Trophoblast cell (in vitro differentiated cells and primary cell): ENCODE data around the gene MIA2.
"Not testable (repeated sequence)": the region's sequence is repeated elsewhere in the genome, so short reads cannot be mapped to it uniquely, and the experiment has no call there.

Experiments used
- DNase-seq, 2 donors: peaks; one replicate each; pipeline ENCODE4 v3.0.0-alpha.2; 2016
- H2AFZ ChIP-seq: 2 replicates; pipeline ENCODE4 v1.6.1; 2013; ENCODE audit warnings: low read length, moderate library complexity, mild to moderate bottlenecking; ENCODE audit not compliant: insufficient read depth, poor library complexity
- H2AK5ac ChIP-seq: 2 replicates; pipeline ENCODE4 v1.6.1; 2013; ENCODE audit warnings: mild to moderate bottlenecking, low read length
- H2BK120ac ChIP-seq: 2 replicates; pipeline ENCODE4 v1.6.1; 2013; ENCODE audit warnings: low read length, mild to moderate bottlenecking, moderate library complexity; ENCODE audit not compliant: insufficient read depth, poor library complexity
- H2BK12ac ChIP-seq: 2 replicates; pipeline ENCODE4 v1.6.1; 2013; ENCODE audit warnings: mild to moderate bottlenecking, low read length, moderate library complexity
- H2BK5ac ChIP-seq: 2 replicates; pipeline ENCODE4 v1.6.1; 2013; ENCODE audit warnings: low read length, low read depth, moderate library complexity, mild to moderate bottlenecking; ENCODE audit not compliant: poor library complexity
- H3K14ac ChIP-seq: 2 replicates; pipeline ENCODE4 v1.6.1; 2013; ENCODE audit warnings: mild to moderate bottlenecking, low read length
- H3K18ac ChIP-seq: 2 replicates; pipeline ENCODE4 v1.6.1; 2013; ENCODE audit warnings: mild to moderate bottlenecking, low read length
- H3K23ac ChIP-seq: 2 replicates; pipeline ENCODE4 v1.6.1; 2013; ENCODE audit warnings: low read length
- H3K27ac ChIP-seq: 2 replicates; pipeline ENCODE4 v1.5.1; 2013; ENCODE audit warnings: low read depth, mild to moderate bottlenecking, inconsistent platforms, low read length, moderate library complexity
- H3K27me3 ChIP-seq: 2 replicates; pipeline ENCODE4 v1.6.1; 2013; ENCODE audit warnings: inconsistent platforms, mild to moderate bottlenecking, low read length, moderate library complexity; ENCODE audit not compliant: insufficient read depth
- H3K36me3 ChIP-seq, 2 experiments: 1 replicate in 1 of 2; 2 replicates in 1 of 2; pipeline ENCODE4 v1.6.1; 2013; ENCODE audit warnings: low read length in 2 of 2, mild to moderate bottlenecking in 2 of 2, moderate library complexity in 1 of 2; ENCODE audit not compliant: insufficient read depth in 2 of 2, control insufficient read depth in 1 of 2
- H3K4ac ChIP-seq: 2 replicates; pipeline ENCODE4 v1.6.1; 2013; ENCODE audit warnings: low read depth, mild to moderate bottlenecking, low read length, moderate library complexity
- H3K4me1 ChIP-seq, 2 experiments: 1 replicate in 1 of 2; 2 replicates in 1 of 2; pipeline ENCODE4 v1.6.1; 2013; ENCODE audit warnings: low read length in 2 of 2, mild to moderate bottlenecking in 2 of 2, moderate library complexity in 1 of 2; ENCODE audit not compliant: insufficient read depth in 2 of 2, control insufficient read depth in 1 of 2
- H3K4me2 ChIP-seq: 2 replicates; pipeline ENCODE4 v1.6.1; 2013; ENCODE audit warnings: inconsistent platforms, mild to moderate bottlenecking, low read length, moderate library complexity
- H3K4me3 ChIP-seq: 2 replicates; pipeline ENCODE4 v1.5.1; 2013; ENCODE audit warnings: mild to moderate bottlenecking, low read depth, low read length, inconsistent platforms
- H3K79me1 ChIP-seq: one replicate; pipeline ENCODE4 v1.6.1; 2013; ENCODE audit warnings: low read length
- H3K79me2 ChIP-seq: 2 replicates; pipeline ENCODE4 v1.6.1; 2013; ENCODE audit warnings: low read length, mild to moderate bottlenecking; ENCODE audit not compliant: control insufficient read depth, insufficient read depth, poor library complexity
- H3K9ac ChIP-seq: 2 replicates; pipeline ENCODE4 v1.6.1; 2013; ENCODE audit warnings: mild to moderate bottlenecking, low read length
- H3K9me3 ChIP-seq: 2 replicates; pipeline ENCODE4 v1.6.1; 2013; ENCODE audit warnings: low read depth, mild to moderate bottlenecking, control low read depth, inconsistent platforms, low read length; ENCODE audit not compliant: insufficient read depth
- H4K12ac ChIP-seq: 2 replicates; pipeline ENCODE4 v1.6.1; 2013; ENCODE audit warnings: low read depth, mild to moderate bottlenecking, low read length, moderate library complexity
- H4K8ac ChIP-seq: 2 replicates; pipeline ENCODE4 v1.6.1; 2013; ENCODE audit warnings: low read depth, mild to moderate bottlenecking, low read length, moderate library complexity
- H4K91ac ChIP-seq: one replicate; pipeline ENCODE4 v1.6.1; 2013; ENCODE audit warnings: low read depth, mild to moderate bottlenecking, low read length, moderate library complexity
- WGBS: extraction: QIAGEN DNeasy Blood & Tissue Kit; methylation state at CpG from one replicate; pipeline ENCODE4 v1.1.7; 2013; ENCODE audit warnings: missing lambda C conversion rate; ENCODE audit not compliant: insufficient read length, insufficient coverage; ENCODE audit errors: extremely low coverage; 5-methylcytosine and 5-hydroxymethylcytosine counted together

Gene MIA2

DNA sequence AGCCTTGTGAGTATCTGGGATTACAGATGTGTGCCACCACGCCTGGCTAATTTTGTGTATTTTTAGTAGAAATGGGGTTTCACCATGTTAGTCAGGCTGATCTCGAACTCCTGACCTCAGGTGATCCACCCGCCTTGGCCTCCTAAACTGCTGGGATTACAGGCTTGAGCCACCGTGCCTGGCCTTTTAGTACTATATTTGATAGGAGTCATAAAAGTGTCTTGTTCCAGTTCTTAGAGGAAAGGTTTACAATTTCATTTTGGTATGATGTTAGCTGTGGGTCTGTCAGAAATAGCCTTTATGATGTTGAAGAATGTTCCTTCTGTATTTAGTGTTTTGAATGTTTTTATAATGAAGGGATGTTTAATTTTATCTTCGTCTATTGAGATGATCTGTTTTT is 127.8 kb downstream of the MIA2 start:
- not testable (repeated sequence) for H2BK12ac ChIP-seq
- WGBS: no CpG with 5 or more reads among the region's 5 CpGs

DNA sequence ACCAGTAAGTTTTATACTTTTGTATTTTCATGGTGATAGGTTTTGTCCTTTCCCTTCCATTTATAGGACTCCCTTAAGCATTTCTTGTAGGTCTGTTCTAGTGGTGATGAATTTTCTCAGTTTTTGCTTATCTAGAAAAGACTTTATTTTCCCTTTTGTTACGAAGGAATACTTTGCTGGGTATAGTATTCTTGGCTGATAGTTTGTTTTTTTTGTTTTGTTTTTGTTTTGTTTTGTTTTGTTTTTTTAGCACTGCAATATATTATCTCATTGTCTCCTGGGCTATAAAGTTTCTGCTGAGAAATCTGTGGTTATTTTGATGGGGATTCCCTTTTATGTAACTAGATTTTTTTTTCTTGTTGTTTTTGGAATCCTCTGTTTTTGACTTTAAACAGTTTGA is 130.8 kb downstream of the MIA2 start:
- Histone ChIP-seq H2BK12ac (no peak overlapping the region), H2AK5ac (no peak overlapping the region), H4K8ac (no peak overlapping the region), H3K23ac (no peak overlapping the region), H3K18ac (no peak overlapping the region), H3K79me2 (no peaks in the 10 kb centered on the region), H3K79me1 (peaks cover 4% of the 10 kb centered on the region), H2BK5ac (no peak overlapping the region), H3K36me3 (peaks cover 0 to under 1% of the 10 kb centered on the region in 2 experiments), H3K4me2 (no peak overlapping the region), H3K4me3 (no peak overlapping the region), H2AFZ (no peak overlapping the region), H3K9me3 (no peaks in the 10 kb centered on the region), H3K9ac (no peak overlapping the region), H3K4me1 (peaks cover 7 to 8% of the 10 kb centered on the region in 2 experiments), H3K14ac (no peak overlapping the region), H3K27me3 (no peaks in the 10 kb centered on the region), H3K27ac (no peak overlapping the region), H3K4ac (no peak overlapping the region), H2BK120ac (no peak overlapping the region), H4K12ac (no peak overlapping the region), H4K91ac (no peak overlapping the region)
- WGBS: no CpG with 5 or more reads among the region's 1 CpG
- no peak for DNase-seq

More for the DNA sequence above, 127.8 kb downstream of the MIA2 start:
- H2AFZ ChIP-seq, H3K36me3 ChIP-seq, H3K27me3 ChIP-seq, H3K4me1 ChIP-seq, H3K4ac ChIP-seq, H3K27ac ChIP-seq, H4K91ac ChIP-seq, H3K9ac ChIP-seq, H2AK5ac ChIP-seq, H3K4me3 ChIP-seq, H3K18ac ChIP-seq, H2BK120ac ChIP-seq, H3K23ac ChIP-seq, H2BK5ac ChIP-seq, H3K14ac ChIP-seq, H3K79me2 ChIP-seq, H3K9me3 ChIP-seq, DNase-seq, H4K12ac ChIP-seq, H3K79me1 ChIP-seq, H3K4me2 ChIP-seq, H4K8ac ChIP-seq: not testable (repeated sequence)

DNA sequence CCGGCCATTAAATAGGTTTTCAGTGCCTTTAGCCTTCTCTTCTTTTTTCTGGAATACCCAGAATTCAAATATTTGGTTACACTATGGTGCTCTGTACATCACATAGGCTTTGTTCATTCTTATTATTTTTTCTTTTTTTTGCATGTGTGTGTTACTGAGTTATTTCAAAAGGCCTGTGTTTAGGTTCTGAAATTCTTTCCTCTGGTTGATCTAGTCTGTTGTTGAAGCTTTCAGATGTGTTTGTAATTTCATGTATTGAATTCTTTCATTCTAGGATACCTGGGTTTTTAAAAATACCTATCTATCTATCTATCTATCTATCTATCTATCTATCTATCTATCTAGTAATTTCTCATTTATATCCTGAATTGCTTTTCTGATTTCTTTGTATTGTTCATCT is 131.6 kb downstream of the MIA2 start:
- Histone ChIP-seq H2AFZ (no peak overlapping the region), H3K23ac (no peak overlapping the region), H3K14ac (no peak overlapping the region), H3K9me3 (no peaks in the 10 kb centered on the region), H3K4me2 (no peak overlapping the region), H3K4me1 (peaks cover 7 to 8% of the 10 kb centered on the region in 2 experiments), H3K9ac (no peak overlapping the region), H2BK12ac (no peak overlapping the region), H3K4me3 (no peak overlapping the region), H4K8ac (no peak overlapping the region), H3K79me2 (no peaks in the 10 kb centered on the region), H4K12ac (no peak overlapping the region), H3K18ac (no peak overlapping the region), H2BK120ac (no peak overlapping the region), H2AK5ac (no peak overlapping the region), H3K36me3 (peaks cover under 1 to 1% of the 10 kb centered on the region in 2 experiments), H4K91ac (no peak overlapping the region), H2BK5ac (no peak overlapping the region), H3K27ac (no peak overlapping the region), H3K79me1 (peaks cover 4% of the 10 kb centered on the region), H3K27me3 (no peaks in the 10 kb centered on the region), H3K4ac (no peak overlapping the region)
- DNase-seq: no peak
- WGBS: no CpG with 5 or more reads among the region's 1 CpG

DNA sequence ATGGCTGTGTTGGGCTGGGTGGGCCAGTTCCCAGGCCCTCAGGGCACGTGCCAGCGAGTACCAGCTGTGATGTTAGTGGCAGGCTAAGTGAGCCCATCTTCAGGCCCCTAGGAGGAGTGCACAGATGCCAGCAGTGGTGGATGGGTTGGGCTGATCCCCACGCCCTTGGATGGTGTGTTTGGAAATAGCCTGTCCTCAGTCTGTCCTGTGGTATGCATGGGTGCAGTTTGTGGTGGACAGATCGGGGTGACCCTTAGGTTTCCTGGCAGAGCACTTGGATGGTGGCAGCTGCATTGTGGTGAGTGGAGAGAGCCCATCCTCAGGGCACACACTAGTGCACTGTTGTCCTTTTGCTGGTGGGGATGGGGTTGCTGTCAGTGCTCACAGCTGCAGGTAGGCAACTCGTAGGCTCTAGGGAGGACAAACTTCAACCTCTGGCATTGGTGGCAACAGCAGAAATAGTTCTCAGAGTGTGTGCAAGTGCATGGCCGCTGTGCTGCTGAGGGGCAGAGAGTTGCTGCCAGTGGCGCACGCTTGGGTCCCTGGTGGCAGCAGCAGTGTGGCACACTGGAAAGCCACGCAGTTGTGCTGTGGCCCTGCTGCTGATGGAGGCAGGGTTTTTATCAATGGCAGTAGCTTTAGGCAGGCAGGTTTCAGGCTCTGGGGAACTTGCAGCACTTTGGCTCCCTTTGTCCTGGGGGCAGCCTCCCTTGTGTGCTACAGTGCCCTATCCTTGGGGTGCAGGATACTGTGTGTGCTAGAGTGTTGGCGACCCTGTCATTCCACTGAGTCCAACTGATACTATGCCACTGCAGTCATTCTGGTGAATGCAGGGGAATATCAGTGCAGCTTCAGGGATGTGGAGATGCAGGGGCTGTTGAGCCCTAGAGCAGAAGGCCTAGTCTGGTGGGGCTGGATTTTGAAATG is 133.0 kb downstream of the MIA2 start:
- H4K12ac ChIP-seq: peak overlapping the region; percentile 26
- H3K23ac ChIP-seq: peak overlapping the region; percentile 17
- no peak overlapping the region for H2AK5ac ChIP-seq
- H3K4me2 ChIP-seq: no peak overlapping the region
- WGBS: no CpG with 5 or more reads among the region's 10 CpGs
- no peak overlapping the region for H4K91ac ChIP-seq
- H2BK5ac ChIP-seq: no peak overlapping the region
- H3K9me3 ChIP-seq: no peaks in the 10 kb centered on the region
- H3K27me3 ChIP-seq: no peaks in the 10 kb centered on the region
- H3K27ac ChIP-seq: no peak overlapping the region
- DNase-seq: no peak
- peak overlapping the region; percentile 32 for H2AFZ ChIP-seq
- no peak overlapping the region for H3K4ac ChIP-seq
- peak overlapping the region; percentile 42 for H3K14ac ChIP-seq
- peaks cover 3% of the 10 kb centered on the region in 2 experiments for H3K36me3 ChIP-seq
- no peaks in the 10 kb centered on the region for H3K79me2 ChIP-seq
- no peak overlapping the region for H2BK120ac ChIP-seq
- peaks cover 7 to 8% of the 10 kb centered on the region in 2 experiments for H3K4me1 ChIP-seq
- H2BK12ac ChIP-seq: peak overlapping the region; percentile 36
- no peak overlapping the region for H3K9ac ChIP-seq
- no peak overlapping the region for H4K8ac ChIP-seq
- no peak overlapping the region for H3K4me3 ChIP-seq
- H3K18ac ChIP-seq: peak overlapping the region; percentile 61
- peaks cover 4% of the 10 kb centered on the region for H3K79me1 ChIP-seq
